PC-3 (cell line): ENCODE data around the gene CDC34. TPM values are rescaled to one million over a fixed set of nuclear protein-coding genes. Genes with fewer than 3 reads are reported as not detected.

Experiments used
- ATAC-seq: fragments of 200-7000 bp; cut with Tn5 transposase; 2 replicates; pipeline ENCODE4 v1.9.1; 2020; ENCODE audit warnings: mild to moderate bottlenecking, moderate library complexity
- BruUV-seq: library from RNA; stranded (reverse); fragments of 400-500 nt; replicated peaks from 2 replicates; lab custom pipeline; 2021; lab: Mats Ljungman, UMichigan
- CTCF ChIA-PET: fragments of 300-600 bp; sonication (Branson Sonifier 250); formaldehyde crosslinking; loops from one replicate; lab custom pipeline; 2022; ENCODE audit warnings: antibody characterized with exemption; lab: Charles Lee
- POLR2A ChIA-PET: fragments of 300-600 bp; sonication (Branson Sonifier 250); formaldehyde crosslinking; loops from one replicate; lab custom pipeline; 2022; ENCODE audit warnings: antibody characterized with exemption; ENCODE audit not compliant: unreplicated experiment; lab: Charles Lee
- DNase-seq: peaks from one replicate; pipeline ENCODE4 v3.0.0-alpha.2; 2015
- H2AFZ ChIP-seq: fragments of 300-600 bp; sonication (generic); 2 replicates; pipeline ENCODE4 v1.6.0; 2016; ENCODE audit warnings: antibody characterized with exemption, low read length
- H3F3A ChIP-seq: fragments of 300-600 bp; sonication (generic); one replicate; pipeline ENCODE4 v1.6.0; 2017; ENCODE audit warnings: antibody characterized with exemption, low read length, control low read depth, mild to moderate bottlenecking; ENCODE audit not compliant: unreplicated experiment
- H3K27ac ChIP-seq: fragments of 300-600 bp; sonication (generic); 2 replicates; pipeline ENCODE4 v1.5.1; 2016; ENCODE audit warnings: mild to moderate bottlenecking, low read length
- H3K27me3 ChIP-seq: fragments of 300-600 bp; sonication (generic); 2 replicates; pipeline ENCODE4 v1.6.1; 2016; ENCODE audit warnings: low read length, mixed read lengths
- H3K36me3 ChIP-seq: fragments of 300-600 bp; sonication (generic); 2 replicates; pipeline ENCODE4 v1.6.1; 2016; ENCODE audit warnings: low read depth, mixed run types, low read length, mixed read lengths
- H3K4me1 ChIP-seq: fragments of 300-600 bp; sonication (generic); 2 replicates; pipeline ENCODE4 v1.5.1; 2016; ENCODE audit warnings: low read length; ENCODE audit not compliant: insufficient read depth
- H3K4me2 ChIP-seq: fragments of 300-600 bp; sonication (generic); 2 replicates; pipeline ENCODE4 v1.6.0; 2016; ENCODE audit warnings: low read length
- H3K4me3 ChIP-seq: fragments of 300-600 bp; sonication (generic); 2 replicates; pipeline ENCODE4 v1.5.1; 2016; ENCODE audit warnings: mild to moderate bottlenecking, low read length, mixed read lengths
- H3K79me2 ChIP-seq: fragments of 300-600 bp; sonication (generic); 2 replicates; pipeline ENCODE4 v1.6.1; 2017; ENCODE audit warnings: low read length, mixed read lengths
- H3K9ac ChIP-seq: fragments of 300-600 bp; sonication (generic); 2 replicates; pipeline ENCODE4 v1.6.0; 2016; ENCODE audit warnings: mild to moderate bottlenecking, low read length
- H3K9me2 ChIP-seq: fragments of 300-600 bp; sonication (generic); replicated peaks from 2 replicates; pipeline ENCODE4 v1.6.1; 2016; ENCODE audit warnings: mixed run types, low read length, mixed read lengths
- H3K9me3 ChIP-seq: fragments of 300-600 bp; sonication (generic); 2 replicates; pipeline ENCODE4 v1.6.1; 2016; ENCODE audit warnings: low read length, mixed read lengths
- H4K20me1 ChIP-seq: fragments of 300-600 bp; sonication (generic); 2 replicates; pipeline ENCODE4 v1.6.1; 2016; ENCODE audit warnings: low read length, mixed read lengths
- EZH2 ChIP-seq: fragments of 300-600 bp; sonication (generic); IDR thresholded peaks from one replicate; pipeline ENCODE4 v1.6.1; 2017; ENCODE audit warnings: antibody characterized with exemption, mild to moderate bottlenecking, low read length; ENCODE audit not compliant: unreplicated experiment
- EZH2phosphoT487 ChIP-seq: fragments of 300-600 bp; sonication (generic); IDR thresholded peaks from 2 replicates; pipeline ENCODE4 v1.6.1; 2018; ENCODE audit warnings: mild to moderate bottlenecking, antibody characterized with exemption, low read length, borderline replicate concordance
- intact Hi-C: fragments of 100-400 bp; cut with micrococcal nuclease; formaldehyde crosslinking; loops from 2 replicates; pipeline ENCODE4 v1.9.0; 2023
- total RNA-seq: library from RNA; depleted of rRNA; stranded (reverse); fragments of >200 nt; gene quantifications from 2 replicates; pipeline ENCODE4 v1.2.3, GENCODE V29; 2014
- TF ChIP-seq, protein P1 (sequence below): fragments of 300-600 bp; sonication (generic); conservative IDR thresholded peaks from 2 replicates; pipeline ENCODE4 v1.5.1; 2017; ENCODE audit warnings: antibody characterized with exemption, low read depth, mild to moderate bottlenecking, low read length

The CDC34 gene
- total RNA-seq, 1 experiment from 2014 or later = 119 TPM

DNA sequence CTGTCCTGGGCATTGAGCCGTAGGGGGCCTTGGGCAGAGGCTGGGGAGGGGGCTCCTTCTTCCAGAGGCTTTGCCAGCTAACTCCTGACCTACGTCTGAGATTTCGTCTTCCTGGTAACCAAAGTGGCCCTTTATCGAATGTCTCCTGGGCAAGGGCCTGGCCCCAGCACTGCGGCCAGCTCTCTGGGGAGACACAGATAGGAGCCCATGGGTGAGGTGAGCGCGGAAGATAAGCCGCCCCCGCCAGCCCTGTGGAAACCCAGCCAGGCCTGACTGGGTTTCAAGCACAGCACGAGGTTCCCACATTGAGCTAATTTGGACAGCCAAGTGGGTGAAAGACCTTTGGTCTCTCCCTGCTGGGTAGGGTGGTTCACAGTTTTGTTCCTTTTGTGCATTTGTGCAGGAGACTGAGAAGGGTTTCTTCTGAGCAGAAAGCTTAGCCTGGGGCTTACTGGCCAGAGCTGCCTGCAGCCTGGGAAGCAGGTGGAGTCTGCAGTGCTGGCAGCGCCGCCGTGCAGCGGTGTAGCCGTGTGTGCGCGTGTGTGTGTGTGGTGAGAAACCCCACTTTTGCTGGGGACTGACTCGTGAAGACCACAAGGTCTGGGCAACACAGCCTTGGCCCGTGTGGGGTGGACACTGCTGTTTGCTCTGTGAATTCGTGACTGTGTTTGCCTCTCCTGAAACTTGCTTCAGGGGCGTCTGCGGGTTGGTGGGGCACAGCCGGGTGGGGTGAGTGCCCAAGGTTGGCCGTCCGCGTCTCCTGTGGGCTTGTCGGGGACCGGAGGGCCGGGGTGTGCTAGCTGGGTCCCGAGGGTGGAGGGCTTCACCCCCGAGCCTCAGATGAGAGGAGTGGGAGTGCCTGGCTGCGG, 43.3 kb downstream of the CDC34 start:
- Histone ChIP-seq H3K36me3 (no peaks in the 10 kb centered on the region; the same call in 1 of the 2 replicates), H2AFZ (no peak overlapping the region), H3K9me2 (no peaks in the 10 kb centered on the region), H3K4me3 (peak overlapping the region; percentile 93), H3F3A (no peaks in the 10 kb centered on the region), H3K79me2 (peaks cover 74% of the 10 kb centered on the region), H4K20me1 (peaks cover 56% of the 10 kb centered on the region), H3K9ac (peak overlapping the region; percentile 54), H3K27me3 (no peaks in the 10 kb centered on the region), H3K4me1 (peaks cover 20% of the 10 kb centered on the region), H3K27ac (peak overlapping the region; percentile 69), H3K9me3 (no peaks in the 10 kb centered on the region), H3K4me2 (peak overlapping the region; percentile 98)
- DNase-seq = peak; percentile 47
- no TSS peak for BruUV-seq
- TF ChIP-seq EZH2phosphoT487 (no peak), EZH2 (no peak)
- TF ChIP-seq, protein P1, sequence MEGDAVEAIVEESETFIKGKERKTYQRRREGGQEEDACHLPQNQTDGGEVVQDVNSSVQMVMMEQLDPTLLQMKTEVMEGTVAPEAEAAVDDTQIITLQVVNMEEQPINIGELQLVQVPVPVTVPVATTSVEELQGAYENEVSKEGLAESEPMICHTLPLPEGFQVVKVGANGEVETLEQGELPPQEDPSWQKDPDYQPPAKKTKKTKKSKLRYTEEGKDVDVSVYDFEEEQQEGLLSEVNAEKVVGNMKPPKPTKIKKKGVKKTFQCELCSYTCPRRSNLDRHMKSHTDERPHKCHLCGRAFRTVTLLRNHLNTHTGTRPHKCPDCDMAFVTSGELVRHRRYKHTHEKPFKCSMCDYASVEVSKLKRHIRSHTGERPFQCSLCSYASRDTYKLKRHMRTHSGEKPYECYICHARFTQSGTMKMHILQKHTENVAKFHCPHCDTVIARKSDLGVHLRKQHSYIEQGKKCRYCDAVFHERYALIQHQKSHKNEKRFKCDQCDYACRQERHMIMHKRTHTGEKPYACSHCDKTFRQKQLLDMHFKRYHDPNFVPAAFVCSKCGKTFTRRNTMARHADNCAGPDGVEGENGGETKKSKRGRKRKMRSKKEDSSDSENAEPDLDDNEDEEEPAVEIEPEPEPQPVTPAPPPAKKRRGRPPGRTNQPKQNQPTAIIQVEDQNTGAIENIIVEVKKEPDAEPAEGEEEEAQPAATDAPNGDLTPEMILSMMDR = no peak
- ATAC-seq = peak; percentile 18
- ChIA-PET POLR2A (interaction anchor here (0.7 kb wide), 1 partner anchor 101 kb away, joined by 4 read pairs; no protein-coding TSS in a partner anchor), CTCF (interaction anchor here (0.5 to 0.6 kb wide), 3 partner anchors 12 to 26 kb away, joined by 3 to 8 read pairs (median 3); no protein-coding TSS in a partner anchor)
- intact Hi-C loops = loop anchor here (10.0 kb wide), 1 partner anchor 60 kb away; the partner anchor contains the start of genes FGF22 and POLRMT

DNA sequence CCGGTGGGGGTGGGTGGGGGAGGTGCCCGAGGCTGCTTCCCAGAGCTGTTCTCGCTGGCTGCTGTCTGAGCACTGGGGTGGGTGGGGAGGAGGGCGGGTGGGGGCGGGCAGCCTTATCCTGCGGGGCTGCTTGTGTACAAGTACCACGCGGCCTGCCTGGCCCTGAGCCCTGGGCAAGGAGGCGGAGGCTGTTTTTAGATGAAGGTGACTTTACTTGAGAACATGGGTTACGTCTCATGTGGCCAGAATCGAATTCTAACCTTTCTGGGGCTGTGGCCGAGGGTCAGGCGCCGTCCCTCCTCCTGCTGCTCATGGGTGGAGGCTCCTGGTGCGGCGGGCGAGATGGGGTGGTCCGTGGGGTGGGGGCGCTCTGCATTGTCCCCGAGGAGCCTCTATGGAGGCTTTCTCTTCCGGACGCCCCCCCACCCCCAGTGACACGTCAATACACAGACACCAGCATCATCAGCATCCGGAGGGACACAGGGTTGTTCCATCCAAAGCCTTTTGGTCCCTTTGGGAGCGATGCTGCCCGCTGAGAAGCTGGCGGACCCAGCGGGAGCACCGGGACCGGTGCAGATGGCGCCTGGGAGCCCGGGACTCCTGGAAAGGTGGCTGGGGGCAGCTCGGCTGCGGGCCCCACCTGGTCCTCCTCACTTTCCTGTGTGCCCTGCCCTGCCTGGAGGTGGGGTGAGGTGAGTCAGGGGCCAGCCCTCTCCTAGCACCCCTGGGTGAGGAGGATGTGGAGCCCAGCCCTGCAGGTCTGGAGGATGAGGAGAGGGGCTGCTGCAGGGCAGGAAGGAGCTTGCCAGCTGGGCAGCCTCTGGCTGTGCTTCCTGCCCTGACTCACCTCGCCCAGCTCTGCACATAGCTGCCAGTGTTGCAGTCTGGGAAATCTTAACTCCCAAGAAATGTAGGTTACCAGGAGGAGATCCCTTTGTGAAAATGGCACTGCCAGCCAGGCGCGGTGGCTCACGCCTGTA, 44.3 kb downstream of the CDC34 start:
- no peaks in the 10 kb centered on the region for H3K9me3 ChIP-seq
- H4K20me1 ChIP-seq = peaks cover 57% of the 10 kb centered on the region
- H3K4me2 ChIP-seq = peak overlapping the region; percentile 98
- intact Hi-C loops = loop anchor here (10.0 kb wide), 1 partner anchor 59 kb away; the partner anchor contains the start of genes FGF22 and POLRMT
- no peaks in the 10 kb centered on the region for H3F3A ChIP-seq
- no peak for TF ChIP-seq EZH2phosphoT487
- no peak for TF ChIP-seq EZH2
- TF ChIP-seq, protein P1 = no peak
- H3K79me2 ChIP-seq = peaks cover 80% of the 10 kb centered on the region
- peaks cover 20% of the 10 kb centered on the region for H3K4me1 ChIP-seq
- ChIA-PET POLR2A (interaction anchor here (0.6 to 0.7 kb wide), 3 partner anchors 100 to 319 kb away, joined by 3 to 6 read pairs (median 4); no protein-coding TSS in a partner anchor), CTCF (interaction anchor here (0.5 kb wide), 1 partner anchor 27 kb away, joined by 3 read pairs; no protein-coding TSS in a partner anchor)
- peak overlapping the region; percentile 41; the same call in 1 of the 2 replicates for H3K9ac ChIP-seq
- H2AFZ ChIP-seq = no peak overlapping the region
- ATAC-seq = peak; percentile 71
- H3K36me3 ChIP-seq = no peaks in the 10 kb centered on the region; the same call in 1 of the 2 replicates
- H3K27me3 ChIP-seq = no peaks in the 10 kb centered on the region
- DNase-seq = peak; percentile 75
- peak overlapping the region; percentile 69 for H3K27ac ChIP-seq
- no peaks in the 10 kb centered on the region for H3K9me2 ChIP-seq
- H3K4me3 ChIP-seq = peak overlapping the region; percentile 93
- BruUV-seq = no TSS peak
